ENCODE measurements around the gene GSTA4. TPM values are rescaled to one million over a fixed set of nuclear protein-coding genes. Genes with fewer than 3 reads are reported as not detected.

The GSTA4 gene
- total RNA-seq, 1 donor from 2014 or later, result 10.9 TPM

DNA sequence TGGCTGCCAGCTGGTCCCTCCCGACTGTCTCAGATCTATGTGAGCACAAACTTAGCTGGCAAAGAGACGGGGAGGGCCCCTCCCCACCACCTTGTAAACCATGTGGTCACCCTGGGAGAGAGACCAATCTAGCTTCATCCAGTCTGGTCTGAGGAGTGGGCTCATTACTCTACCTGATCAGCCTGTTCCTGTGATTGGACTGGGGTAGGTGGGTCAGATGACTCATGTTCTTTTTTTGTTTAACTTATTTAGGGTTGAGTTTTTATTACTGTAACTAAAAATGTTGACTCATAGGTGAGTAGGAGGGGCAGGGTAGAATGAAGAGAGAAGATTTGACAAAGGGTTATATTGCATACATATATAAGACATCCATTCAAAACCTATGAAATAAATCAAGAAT lies 4.7 kb downstream of the GSTA4 start:
- H3K27me3 ChIP-seq (ENCODE audit: insufficient read depth, low read length), result no peaks in the 10 kb centered on the region
- Mint-ChIP-seq H3K27me3 (ENCODE audit: low read depth, unreplicated experiment) (peaks cover 11% of the 10 kb centered on the region), H3K27ac (ENCODE audit: unreplicated experiment) (no peak overlapping the region), H3K4me3 (ENCODE audit: unreplicated experiment) (no peak overlapping the region), H3K36me3 (ENCODE audit: low read depth, unreplicated experiment) (peaks cover 4% of the 10 kb centered on the region), H3K9me3 (ENCODE audit: unreplicated experiment) (peaks cover 3% of the 10 kb centered on the region), H3K4me1 (ENCODE audit: low read depth, unreplicated experiment) (peaks cover 10% of the 10 kb centered on the region)
- H3K79me2 ChIP-seq (ENCODE audit: insufficient read depth, low read length), result peaks cover 31% of the 10 kb centered on the region
- no peak for FAIRE-seq
- H3K27ac ChIP-seq (ENCODE audit: low read depth, low read length), result no peak overlapping the region
- H3K36me3 ChIP-seq (ENCODE audit: insufficient read depth, low read length), result peaks cover 3% of the 10 kb centered on the region
- H3K9me3 ChIP-seq (ENCODE audit: insufficient read depth, low read depth, low read length), result no peaks in the 10 kb centered on the region
- TF ChIP-seq, protein P1, sequence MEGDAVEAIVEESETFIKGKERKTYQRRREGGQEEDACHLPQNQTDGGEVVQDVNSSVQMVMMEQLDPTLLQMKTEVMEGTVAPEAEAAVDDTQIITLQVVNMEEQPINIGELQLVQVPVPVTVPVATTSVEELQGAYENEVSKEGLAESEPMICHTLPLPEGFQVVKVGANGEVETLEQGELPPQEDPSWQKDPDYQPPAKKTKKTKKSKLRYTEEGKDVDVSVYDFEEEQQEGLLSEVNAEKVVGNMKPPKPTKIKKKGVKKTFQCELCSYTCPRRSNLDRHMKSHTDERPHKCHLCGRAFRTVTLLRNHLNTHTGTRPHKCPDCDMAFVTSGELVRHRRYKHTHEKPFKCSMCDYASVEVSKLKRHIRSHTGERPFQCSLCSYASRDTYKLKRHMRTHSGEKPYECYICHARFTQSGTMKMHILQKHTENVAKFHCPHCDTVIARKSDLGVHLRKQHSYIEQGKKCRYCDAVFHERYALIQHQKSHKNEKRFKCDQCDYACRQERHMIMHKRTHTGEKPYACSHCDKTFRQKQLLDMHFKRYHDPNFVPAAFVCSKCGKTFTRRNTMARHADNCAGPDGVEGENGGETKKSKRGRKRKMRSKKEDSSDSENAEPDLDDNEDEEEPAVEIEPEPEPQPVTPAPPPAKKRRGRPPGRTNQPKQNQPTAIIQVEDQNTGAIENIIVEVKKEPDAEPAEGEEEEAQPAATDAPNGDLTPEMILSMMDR (IDR thresholded peaks at IDR 0.05; ENCODE audit: insufficient read depth, low read depth, low read length), result no peak
- no peak for TF ChIP-seq EZH2 (IDR thresholded peaks at IDR 0.05; ENCODE audit: insufficient read depth, low read length)
- H2AFZ ChIP-seq (ENCODE audit: low read depth, low read length), result no peak overlapping the region
- no peak overlapping the region for H3K4me3 ChIP-seq (ENCODE audit: insufficient read depth, low read depth, low read length)
- no peaks in the 10 kb centered on the region for H4K20me1 ChIP-seq (ENCODE audit: insufficient read depth, low read length)
- H3K4me2 ChIP-seq (ENCODE audit: low read length), result peak overlapping the region; percentile 3
- peak; percentile 45 for DNase-seq (ENCODE audit: low read depth)
- H3K9ac ChIP-seq (ENCODE audit: low read length), result no peak overlapping the region
- peaks cover 30% of the 10 kb centered on the region for H3K4me1 ChIP-seq (ENCODE audit: insufficient read depth, low read length)

DNA sequence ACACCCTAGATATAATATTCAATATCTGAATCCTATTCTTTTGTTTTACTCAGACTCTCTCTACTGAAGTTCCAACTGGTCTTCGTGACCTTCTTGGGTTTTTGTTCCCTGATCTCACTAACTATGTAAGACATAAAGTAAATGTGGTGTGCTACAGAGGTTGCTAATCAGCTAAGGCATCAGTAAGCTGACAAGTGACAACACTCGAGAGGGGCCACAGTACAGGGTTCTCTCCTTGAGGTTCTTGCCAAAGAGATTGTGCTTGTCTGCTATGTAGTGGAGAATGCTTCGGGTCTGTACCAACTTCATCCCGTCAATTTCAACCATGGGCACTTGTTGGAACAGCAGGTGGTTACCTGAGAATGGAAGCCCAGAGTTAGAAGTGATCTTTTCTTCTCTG lies 9.9 kb downstream of the GSTA4 start:
- Mint-ChIP-seq H3K4me3 (ENCODE audit: unreplicated experiment) (no peak overlapping the region), H3K27me3 (ENCODE audit: low read depth, unreplicated experiment) (peaks cover 37% of the 10 kb centered on the region), H3K4me1 (ENCODE audit: low read depth, unreplicated experiment) (peaks cover 11% of the 10 kb centered on the region), H3K27ac (ENCODE audit: unreplicated experiment) (no peak overlapping the region), H3K36me3 (ENCODE audit: low read depth, unreplicated experiment) (peaks cover 7% of the 10 kb centered on the region), H3K9me3 (ENCODE audit: unreplicated experiment) (peaks cover 3% of the 10 kb centered on the region)
- H4K20me1 ChIP-seq (ENCODE audit: insufficient read depth, low read length), result no peaks in the 10 kb centered on the region
- H3K4me2 ChIP-seq (ENCODE audit: low read length), result no peak overlapping the region
- H3K4me3 ChIP-seq (ENCODE audit: insufficient read depth, low read depth, low read length), result no peak overlapping the region
- DNase-seq (ENCODE audit: low read depth) (no peak), FAIRE-seq (no peak)
- peaks cover 18% of the 10 kb centered on the region for H3K36me3 ChIP-seq (ENCODE audit: insufficient read depth, low read length)
- no peak overlapping the region for H3K27ac ChIP-seq (ENCODE audit: low read depth, low read length)
- TF ChIP-seq, protein P1 (IDR thresholded peaks at IDR 0.05; ENCODE audit: insufficient read depth, low read depth, low read length), result no peak
- TF ChIP-seq EZH2 (IDR thresholded peaks at IDR 0.05; ENCODE audit: insufficient read depth, low read length), result no peak
- no peak overlapping the region for H3K9ac ChIP-seq (ENCODE audit: low read length)
- no peaks in the 10 kb centered on the region for H3K79me2 ChIP-seq (ENCODE audit: insufficient read depth, low read length)
- no peak overlapping the region for H2AFZ ChIP-seq (ENCODE audit: low read depth, low read length)
- peaks cover 12% of the 10 kb centered on the region for H3K4me1 ChIP-seq (ENCODE audit: insufficient read depth, low read length)
- no peaks in the 10 kb centered on the region for H3K27me3 ChIP-seq (ENCODE audit: insufficient read depth, low read length)
- no peaks in the 10 kb centered on the region for H3K9me3 ChIP-seq (ENCODE audit: insufficient read depth, low read depth, low read length)

DNA sequence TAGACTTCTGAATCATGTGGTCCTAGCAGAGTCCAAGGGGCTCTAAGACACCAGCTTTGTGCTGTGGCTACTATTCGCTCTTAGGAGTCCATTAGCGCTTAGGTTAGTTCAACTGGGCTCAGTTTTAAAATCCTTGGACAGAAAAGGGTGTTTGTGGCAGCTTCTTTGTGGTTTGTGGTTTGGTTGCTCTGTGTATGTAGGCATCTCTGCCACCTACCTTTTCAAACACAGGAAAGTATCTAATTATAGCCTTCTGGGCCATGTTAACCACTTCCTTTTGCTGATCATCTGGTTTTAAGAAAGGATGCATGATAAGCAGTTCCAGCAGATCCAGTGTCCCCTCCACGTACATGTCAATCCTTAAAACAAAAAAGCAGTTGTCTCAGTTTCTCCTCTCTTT lies 10.8 kb downstream of the GSTA4 start:
- no peak overlapping the region for H3K27ac ChIP-seq (ENCODE audit: low read depth, low read length)
- H3K36me3 ChIP-seq (ENCODE audit: insufficient read depth, low read length), result peaks cover 18% of the 10 kb centered on the region
- Mint-ChIP-seq H3K27me3 (ENCODE audit: low read depth, unreplicated experiment) (peaks cover 37% of the 10 kb centered on the region), H3K9me3 (ENCODE audit: unreplicated experiment) (peaks cover 3% of the 10 kb centered on the region), H3K36me3 (ENCODE audit: low read depth, unreplicated experiment) (peaks cover 7% of the 10 kb centered on the region), H3K4me1 (ENCODE audit: low read depth, unreplicated experiment) (peaks cover 9% of the 10 kb centered on the region), H3K4me3 (ENCODE audit: unreplicated experiment) (no peak overlapping the region), H3K27ac (ENCODE audit: unreplicated experiment) (no peak overlapping the region)
- H3K27me3 ChIP-seq (ENCODE audit: insufficient read depth, low read length), result no peaks in the 10 kb centered on the region
- DNase-seq (ENCODE audit: low read depth) (peak; percentile 45), FAIRE-seq (no peak)
- no peak for TF ChIP-seq EZH2 (IDR thresholded peaks at IDR 0.05; ENCODE audit: insufficient read depth, low read length)
- H3K4me2 ChIP-seq (ENCODE audit: low read length), result no peak overlapping the region
- H3K4me3 ChIP-seq (ENCODE audit: insufficient read depth, low read depth, low read length), result no peak overlapping the region
- H2AFZ ChIP-seq (ENCODE audit: low read depth, low read length), result no peak overlapping the region
- H3K9ac ChIP-seq (ENCODE audit: low read length), result no peak overlapping the region
- peaks cover 8% of the 10 kb centered on the region for H3K4me1 ChIP-seq (ENCODE audit: insufficient read depth, low read length)
- no peaks in the 10 kb centered on the region for H4K20me1 ChIP-seq (ENCODE audit: insufficient read depth, low read length)
- no peaks in the 10 kb centered on the region for H3K9me3 ChIP-seq (ENCODE audit: insufficient read depth, low read depth, low read length)
- no peaks in the 10 kb centered on the region for H3K79me2 ChIP-seq (ENCODE audit: insufficient read depth, low read length)

Measured in astrocyte (in vitro differentiated cells and primary cell).